Activated T-cell treated with anti-CD3 and anti-CD28 coated beads, Interleukin-2, amount 50 U/mL, for 48 hours (primary cell): Measurements from ENCODE around the gene GULP1.

Experiments used
- DNase-seq, 2 experiments: peaks; one replicate each; pipeline ENCODE4 v3.0.0-alpha.2; 2020

Gene GULP1

DNA sequence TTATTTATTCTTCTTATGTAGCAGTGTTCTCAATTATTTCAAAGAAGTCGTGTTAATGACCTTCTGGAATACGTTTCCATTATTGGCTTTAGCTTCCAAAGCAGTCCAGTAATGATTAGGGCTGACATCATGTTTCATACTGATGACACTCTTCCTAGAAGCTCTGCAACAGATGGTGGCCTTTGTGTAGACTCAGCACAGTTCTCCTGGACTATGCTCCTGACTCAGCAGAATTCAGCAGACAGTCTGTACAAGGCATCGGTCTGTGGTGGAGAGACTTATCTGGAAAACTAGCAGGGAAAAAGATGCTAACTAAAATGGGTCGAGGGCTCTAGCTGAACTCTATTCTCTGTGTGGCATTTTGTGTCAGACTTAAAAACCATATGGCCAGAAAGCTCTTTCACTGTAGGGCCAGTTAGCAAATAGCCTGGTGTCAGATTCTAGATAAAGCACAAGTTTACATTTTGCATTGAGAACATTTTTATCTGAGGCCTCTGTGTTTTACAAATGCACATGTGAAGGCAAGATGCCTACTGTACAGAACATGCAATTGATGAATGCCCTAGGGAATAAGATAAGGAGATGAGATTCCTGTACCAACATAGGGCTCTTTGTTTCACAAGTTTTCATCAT is 35.1 kb downstream of the GULP1 start:
- DNase-seq, result no peak

DNA sequence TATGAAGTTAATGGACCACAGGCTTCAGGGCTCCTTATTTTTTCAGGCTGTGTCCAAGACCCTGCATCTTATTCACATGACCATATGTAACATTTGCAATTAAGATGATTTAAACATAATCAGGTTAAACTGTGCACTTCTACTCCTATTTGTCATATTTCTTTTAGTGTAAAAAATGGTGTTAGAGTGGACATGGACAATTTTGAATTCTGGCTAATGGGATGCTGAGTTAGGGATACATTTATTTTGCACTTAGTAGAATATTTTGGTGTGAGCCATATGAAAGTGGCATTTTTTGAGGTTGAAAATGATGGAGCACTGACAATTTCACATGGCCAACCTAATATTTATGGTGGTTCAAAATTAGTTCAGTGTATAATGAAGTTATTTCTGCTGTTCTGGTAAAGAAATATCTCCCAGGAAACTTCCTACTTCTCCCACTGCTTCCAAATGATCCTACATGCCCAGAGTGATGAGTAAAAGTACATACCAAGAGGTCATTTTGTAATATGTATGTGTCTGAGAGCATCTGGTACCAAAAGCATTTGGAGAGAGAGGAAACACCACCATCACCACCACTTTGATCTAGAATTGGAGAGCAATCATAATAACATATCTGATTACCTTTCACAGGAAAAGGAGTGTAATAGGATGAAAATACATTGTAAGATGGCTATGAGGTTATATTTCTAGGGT is 36.0 kb downstream of the GULP1 start:
- no peak for DNase-seq

DNA sequence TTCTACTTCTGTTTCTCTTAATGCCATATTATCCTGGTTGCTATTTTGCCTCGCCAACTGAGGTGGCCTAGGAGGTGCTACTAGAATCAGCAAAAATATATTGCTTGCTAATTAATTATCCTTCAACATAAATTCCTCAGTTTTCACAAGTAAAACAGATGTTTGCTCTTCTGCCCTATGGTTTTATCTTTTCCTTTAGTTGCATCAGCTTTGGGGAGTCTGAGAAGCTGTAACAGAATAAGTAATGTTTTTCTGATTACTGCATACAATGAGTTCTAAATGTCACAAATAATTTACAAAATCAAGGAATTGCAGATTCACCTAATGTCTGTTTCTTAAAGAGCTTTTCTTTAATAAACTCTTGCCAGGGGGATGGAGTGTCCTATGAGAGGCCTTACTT is 36.7 kb downstream of the GULP1 start:
- DNase-seq, result no peak

DNA sequence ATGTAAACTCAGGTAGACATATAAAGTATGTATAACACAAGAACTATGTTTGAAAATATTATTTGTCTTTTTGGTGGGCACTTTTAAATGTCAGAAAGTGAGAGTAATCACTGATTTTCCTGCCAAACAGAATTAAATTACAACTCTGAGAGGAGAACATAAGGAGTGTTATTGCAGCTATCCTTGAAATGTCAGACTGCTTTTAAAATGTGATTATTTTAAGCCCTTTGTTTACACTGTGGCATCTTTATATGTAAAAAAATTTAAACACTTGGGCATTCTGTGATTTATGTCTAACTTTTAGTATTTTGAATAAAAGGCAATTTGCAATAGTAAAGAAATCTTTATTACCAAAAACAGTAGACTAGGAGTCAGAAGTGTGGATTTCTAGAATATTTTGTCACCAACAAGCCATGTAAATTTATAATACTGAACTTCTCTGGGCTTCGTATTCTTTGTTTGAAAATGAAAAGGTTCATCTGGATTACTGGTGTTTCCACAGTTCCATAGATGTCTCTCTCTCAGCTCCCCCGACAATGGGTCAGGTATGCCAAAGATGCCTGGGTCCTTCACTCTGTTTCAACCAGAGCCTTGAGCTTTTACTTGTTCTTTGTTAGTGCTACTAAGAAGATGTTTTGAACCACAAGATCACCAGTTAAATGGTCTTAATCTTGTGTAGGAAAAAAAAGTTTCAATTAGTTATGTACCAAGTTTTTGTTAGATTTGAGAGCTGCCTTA is 38.8 kb downstream of the GULP1 start:
- no peak for DNase-seq

DNA sequence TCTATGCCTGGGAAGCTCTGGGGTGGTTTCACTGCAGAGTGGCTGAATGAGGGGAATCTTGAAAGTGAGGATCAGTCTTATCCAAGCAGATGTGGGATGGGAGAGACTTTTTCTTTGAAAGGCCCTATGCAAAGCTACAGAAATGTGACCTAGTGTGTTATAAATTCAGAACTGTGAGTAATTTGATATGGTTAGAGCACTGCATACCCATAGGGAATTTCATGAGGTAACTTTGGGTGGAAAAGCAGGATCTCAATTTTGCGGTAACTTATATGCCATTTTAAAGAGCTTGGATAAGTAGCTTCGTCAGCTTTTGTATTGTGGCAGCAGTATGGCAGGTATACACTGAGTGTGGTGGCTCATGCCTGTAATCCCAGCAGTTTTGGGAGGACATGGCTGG is 40.9 kb downstream of the GULP1 start:
- no peak for DNase-seq

DNA sequence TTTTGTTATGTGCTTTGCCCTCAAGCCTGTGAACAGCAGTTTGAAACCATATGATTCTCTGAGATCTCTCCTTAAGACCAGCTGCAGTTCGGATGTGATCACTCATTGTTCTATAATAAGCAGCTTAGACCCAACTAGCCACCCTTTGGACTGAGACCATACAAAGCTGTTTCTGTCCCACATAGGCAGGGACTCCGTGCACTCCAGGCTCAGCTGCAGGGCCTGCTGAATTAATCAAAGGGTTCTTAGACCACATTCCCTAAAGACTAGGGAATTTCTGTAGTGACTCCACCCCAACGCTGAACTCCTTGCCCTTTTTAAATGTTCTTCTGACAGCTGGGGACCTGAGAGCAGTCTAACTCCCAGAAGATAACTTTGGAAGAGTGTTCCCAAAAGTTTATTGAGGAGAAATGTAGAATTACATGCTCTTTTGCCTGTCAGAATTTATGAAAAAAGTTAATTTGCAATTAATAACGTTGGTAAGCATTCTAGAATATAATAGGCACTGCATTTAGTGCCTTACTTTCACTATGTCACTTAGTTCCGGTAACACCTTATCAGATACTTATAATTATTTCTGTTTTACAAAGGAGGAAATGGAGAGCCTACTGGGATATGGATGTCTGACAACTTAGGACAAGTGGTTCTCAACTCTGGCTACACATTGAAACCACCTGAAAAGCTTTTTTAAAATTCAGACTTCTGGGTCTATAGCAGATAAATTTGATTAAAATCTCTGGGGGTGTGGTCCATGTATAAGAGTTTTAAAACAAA is 42.3 kb downstream of the GULP1 start:
- DNase-seq, result no peak

DNA sequence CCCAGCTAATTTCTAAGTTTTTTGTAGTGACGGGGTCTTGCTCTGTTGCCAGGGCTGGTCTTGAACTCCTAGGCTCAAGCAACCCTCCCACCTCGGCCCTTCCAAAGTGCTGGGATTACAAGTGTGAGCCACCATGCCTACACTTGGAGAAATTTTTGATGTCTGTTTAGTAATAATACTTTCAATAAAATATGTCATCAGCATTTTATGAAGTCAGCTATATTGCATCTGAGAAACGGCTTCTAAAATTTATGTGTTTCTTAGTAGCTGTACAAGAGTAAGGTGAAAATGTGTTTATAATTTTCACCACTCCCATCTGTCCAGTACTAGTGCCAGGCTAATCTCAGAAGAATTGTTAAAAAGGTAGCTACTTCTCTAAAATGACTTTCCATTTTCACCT is 46.8 kb downstream of the GULP1 start:
- no peak for DNase-seq

DNA sequence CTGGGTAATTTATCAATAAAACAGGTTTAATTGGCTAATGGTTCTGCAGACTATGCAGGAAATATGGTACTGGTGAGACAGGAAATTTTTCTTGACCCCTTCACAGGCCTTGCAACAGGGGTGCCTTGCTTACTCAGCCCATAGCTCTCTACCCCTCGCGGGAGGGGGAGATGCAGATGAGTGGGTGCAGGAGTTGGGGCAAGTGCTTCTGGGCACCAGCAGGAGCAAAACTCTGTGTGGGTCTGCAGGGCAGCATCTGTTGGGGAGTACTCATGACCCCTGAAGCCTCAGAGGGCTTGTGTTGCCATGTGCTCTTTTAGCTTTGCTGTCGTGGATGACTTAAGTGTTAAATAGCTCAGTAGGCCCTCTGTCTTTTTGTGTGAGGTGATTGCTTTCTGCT is 48.6 kb downstream of the GULP1 start:
- no peak for DNase-seq

DNA sequence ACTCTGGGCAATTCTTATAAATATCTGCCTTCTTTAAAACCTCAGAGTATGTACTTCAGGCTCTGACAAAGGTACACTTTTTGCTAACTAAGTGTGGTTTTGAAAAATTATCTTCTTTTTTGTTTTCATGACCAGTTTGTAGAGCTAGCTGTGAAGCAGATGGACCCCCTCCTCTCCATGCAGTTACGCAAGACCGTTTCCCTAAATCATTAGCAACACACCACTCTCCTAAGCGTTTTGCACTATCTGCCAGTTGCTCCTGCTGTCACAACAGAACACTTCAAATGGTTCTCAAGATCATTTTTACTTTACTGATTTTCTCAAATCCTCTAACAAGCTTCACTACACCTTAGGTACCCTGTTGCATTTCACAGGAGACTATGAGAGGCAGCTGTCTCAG is 53.3 kb downstream of the GULP1 start:
- no peak for DNase-seq

DNA sequence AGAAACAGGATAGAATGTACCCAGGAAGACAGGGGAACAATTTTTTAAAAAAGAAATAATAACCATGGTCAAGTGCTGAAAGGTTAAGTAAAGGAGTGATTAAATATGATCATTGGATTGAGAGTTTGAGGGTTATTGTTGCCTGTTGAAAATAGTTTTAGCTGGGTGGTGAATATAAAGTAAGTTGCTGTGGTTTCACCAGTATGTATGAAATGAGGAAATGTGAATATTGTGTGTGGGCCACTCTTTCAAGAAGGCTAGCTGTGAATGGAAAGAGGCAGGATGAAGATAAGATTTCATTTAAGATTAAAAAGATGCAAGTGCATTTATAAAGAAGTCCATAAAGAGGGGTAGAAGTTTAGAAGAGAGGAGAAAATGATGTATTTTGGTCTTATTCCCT is 53.8 kb downstream of the GULP1 start:
- no peak for DNase-seq

DNA sequence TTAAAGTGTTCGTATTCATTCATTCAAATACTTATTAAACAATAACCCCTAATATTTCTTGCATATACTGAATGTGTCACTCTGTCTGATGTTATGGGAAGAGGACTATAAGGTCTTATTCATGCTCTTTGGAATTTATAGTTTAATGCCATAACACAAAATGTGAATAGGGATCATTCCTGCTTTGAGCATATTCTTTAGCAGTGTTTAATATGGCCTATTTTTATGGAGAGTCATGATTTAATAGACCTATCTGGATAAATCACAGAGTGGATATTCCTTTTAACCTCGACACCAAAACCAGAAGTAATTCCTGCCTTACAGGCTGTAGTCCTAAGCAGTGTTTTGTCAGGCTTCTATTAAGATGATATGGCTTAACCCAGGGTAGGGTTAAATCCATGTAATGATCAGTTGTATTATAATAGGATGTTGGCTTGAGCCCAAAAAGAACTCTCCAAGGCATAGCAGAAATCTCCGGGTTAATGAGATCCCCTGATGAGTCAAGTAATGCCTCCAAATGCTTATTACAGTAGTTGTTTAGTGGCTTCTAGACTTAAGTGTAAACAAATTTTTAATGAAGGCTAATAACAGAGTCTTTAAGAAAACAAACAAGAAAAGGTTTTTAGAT is 54.3 kb downstream of the GULP1 start:
- no peak for DNase-seq

DNA sequence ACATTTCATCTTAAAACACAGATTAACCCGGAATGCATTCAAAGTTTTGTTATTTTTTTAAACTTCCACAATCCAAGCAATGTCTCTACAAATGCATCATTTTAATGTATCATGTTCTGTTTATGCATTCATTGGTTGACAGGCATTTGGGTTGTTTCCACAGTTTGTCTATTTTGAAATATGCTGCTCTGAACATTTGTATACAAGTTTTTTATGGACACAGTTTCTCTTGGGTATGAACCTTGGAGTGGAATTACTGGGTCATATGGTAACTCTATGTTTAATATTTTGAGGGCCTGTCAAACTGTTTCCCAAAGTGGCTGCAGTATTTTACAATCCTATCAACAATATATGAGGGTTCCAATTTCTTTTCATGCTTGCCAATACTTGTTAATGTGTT is 57.3 kb downstream of the GULP1 start:
- DNase-seq, result no peak

DNA sequence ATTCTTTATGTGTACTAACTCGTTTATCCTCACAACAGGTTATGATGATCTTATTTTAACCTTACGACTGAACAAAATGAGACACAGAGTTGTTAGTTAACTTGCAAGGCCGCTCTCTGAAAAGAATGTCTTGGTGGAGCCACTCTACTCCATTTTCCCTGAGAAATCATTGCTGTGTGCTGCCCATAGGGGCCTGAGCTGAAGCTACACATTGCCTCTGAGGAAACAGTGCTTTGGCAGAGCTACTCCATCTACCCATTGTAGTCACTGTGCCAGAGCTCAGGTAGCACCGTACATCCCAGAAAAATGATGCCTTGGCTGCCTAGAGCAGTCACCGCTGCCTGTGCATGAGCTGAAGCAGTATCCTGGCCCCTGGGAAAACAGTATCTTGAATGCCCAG is 61.6 kb downstream of the GULP1 start:
- no peak for DNase-seq

DNA sequence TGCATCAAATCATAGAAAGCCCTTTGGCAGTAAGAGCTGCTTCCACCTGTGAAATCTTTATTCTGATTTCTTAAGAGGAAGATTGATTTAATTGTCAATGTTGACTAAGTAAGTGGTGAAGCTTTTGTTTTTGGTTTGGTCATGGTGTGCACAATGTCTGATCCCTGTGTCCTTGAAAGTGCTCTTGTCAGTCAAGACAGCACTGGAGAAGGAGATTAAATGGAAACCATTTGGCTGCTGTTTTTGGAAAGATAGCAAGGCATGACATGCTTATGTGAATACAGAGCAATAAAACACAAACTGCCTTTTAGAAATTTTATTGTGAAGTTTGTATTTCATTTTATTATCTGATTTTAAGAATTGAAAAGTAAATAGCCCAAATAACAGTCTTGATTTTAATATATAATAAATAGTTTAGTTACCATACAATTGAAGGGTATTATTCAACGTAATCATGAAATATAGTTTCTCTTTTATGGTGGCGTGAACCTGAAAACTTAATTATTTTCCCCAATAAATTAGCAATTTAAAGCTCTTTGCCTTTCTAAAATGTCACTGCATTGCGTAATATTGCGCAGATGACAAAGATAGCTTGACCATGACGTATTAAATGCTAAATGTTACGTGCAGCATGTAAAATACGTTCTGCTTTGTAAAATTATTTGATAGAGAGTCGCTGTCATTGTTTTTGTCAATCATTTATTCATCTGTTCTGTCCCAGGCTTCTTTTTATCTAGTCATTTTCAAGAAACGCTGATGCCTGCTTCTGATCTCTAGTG is 69.0 kb downstream of the GULP1 start:
- no peak for DNase-seq

DNA sequence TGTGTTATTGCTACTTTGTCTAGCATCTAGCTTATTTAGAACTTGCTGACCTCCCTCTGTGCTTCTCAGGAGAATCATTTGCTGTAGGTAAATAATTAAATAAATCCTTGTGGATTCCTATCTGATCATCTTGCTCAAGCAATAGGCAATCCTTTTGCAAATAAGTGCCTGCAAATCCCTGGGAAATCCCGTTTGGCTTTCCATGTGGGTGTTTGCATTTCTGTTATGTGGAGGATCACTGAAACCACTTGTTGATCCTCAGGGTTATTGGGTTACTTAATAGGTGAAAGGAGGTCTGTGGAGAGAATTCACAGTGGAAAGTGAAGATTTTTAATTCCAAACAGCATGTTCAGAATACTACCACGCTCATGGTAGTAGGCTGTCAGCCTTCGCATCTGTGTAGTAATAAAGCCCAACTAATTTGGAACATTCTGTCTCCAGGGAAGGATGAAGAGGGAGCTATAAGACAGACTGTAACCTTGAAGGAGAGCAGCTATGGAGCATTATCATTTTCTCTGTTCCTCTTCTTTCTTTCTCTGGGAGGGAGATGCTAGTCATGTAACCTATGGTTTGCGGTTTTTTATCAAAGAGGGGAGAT is 72.5 kb downstream of the GULP1 start:
- DNase-seq, result no peak

DNA sequence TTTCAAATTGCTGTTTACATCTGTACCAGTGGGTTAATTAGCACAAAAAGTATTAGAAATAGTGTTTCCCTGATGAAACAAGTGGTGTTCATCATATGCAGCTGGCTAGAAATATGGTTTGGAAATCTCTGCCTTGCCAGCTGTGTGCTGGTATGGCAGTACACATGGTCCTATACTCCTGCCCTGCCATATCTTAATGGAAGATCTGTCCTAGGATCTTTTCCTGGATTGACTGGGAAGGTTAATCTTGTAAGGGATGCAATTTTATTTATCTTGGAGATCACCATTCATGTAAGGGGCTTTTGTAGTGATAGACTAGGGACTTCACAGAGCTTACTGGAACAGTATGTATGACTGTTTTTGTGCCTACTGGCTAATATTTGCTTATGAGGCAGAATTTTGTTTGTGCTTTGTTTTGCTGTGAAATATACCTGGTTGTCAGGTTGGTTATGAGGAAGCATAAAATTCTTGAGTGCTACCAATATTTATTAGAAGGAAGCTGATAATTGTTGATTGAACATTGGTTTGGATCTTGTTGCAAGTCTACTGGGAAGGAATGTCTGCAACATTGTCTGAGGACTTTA is 73.5 kb downstream of the GULP1 start:
- DNase-seq, result no peak

DNA sequence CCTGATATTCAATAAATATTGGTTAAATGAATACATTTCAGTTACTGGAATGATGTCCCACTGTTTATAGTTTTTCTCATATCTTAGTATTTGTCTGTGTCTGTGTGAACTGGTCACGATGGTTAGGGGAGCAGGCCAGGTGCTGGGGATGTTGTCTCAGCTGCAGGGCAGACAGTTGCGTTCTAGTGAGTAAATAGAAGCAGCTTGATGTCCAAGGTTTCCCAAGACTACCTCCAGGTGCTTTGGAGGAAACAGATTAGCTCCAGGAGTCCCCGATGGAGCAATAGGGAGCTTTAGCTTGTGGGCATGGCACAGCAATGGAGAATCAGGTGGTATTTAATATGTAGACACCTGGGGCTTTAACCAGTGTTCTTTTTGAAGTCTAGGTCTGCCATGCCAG is 75.5 kb downstream of the GULP1 start:
- DNase-seq, result no peak

DNA sequence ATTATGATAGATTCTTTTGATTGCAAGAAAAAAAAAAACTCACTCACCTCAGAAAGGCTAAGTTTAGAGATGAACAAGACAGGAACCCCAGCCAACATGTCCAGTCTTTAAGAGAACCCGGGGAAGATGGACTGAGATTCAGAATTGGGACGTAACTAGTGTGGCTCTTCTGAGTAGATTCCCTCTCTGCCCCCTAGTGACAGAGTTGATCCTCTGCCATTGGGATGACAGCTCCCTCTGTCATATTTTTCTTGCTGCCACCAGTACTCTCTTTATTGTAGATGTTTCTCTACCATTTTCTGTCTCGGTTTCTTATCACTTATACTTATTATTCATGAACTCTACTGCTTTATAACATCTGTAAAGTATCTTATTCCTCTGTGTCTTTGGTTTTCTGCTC is 77.7 kb downstream of the GULP1 start:
- DNase-seq, result no peak

DNA sequence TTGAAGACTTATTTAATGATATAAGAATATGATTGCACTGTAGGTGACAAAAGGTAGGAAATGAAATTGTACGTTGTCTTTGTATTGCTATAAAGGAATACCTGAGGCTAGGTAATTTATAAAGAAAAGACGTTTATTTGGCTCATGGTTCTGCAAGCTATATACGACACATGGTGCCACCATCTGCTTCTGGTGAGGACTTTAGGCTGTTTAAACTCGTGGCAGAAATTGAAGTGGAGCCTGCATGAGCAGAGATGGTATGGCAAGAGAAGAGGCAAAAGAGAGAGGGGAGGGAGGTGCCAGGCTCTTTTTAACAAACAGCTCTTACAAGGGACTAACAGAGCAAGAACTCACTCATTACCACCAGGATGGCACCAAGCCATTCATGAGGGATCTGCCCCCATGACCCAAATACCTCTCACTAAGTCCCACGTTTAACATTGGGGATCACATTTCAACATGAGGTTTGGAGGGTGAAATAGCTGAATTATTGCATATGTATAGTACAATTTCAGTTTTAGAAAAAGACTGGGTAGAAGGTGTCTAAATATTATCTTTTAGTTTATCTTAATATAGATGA is 86.8 kb downstream of the GULP1 start:
- no peak for DNase-seq

DNA sequence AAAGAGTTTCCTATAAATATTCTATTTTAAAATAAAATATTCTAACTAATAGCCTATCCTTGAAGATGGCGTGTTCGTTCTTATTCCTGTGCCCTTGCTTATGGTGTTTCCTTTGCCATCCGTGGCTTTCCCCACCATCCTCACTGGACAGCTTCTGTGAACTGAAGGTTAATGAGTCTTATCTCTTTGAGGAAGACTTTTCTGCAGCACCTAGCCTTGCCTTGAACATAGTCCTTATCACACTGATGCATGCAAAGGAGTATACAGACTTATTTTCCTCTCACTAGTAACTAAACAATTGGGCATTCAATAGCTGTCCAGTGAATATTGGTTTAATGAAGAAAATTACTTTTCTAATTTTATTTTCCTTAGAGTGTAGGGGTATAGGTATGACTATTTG is 88.1 kb downstream of the GULP1 start:
- no peak for DNase-seq

DNA sequence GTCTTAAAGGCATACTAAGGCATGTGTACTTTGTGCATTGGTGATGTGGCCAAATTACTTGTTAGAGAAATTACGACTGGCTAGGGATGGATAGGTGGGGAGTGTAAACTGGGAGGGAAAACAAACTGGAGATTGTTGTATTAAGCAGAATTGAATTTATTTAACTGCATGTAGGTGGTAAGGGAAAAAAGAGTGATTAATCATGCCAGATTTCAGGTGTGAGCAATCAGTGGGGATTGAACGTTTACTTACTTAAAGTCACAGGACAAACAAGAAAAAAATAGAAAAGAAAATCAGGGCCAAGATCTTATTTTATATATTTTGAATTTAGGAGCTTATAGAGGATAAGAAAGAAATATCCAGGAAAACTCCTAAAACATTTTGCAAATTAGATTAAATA is 88.6 kb downstream of the GULP1 start:
- no peak for DNase-seq
